GM23338 (cell line): Measurements from ENCODE around the gene FOXP2. TPM values are rescaled to one million over a fixed set of nuclear protein-coding genes. Genes with fewer than 3 reads are reported as not detected.

Source experiments
- ATAC-seq: fragments of 200-7000 bp; cut with Tn5 transposase; 3 replicates; pipeline ENCODE4 v1.9.1; 2020
- DNase-seq: peaks from one replicate; pipeline ENCODE4 v3.0.0-alpha.2; 2015; ENCODE audit warnings: low spot score
- H2AFZ ChIP-seq: fragments of 200-600 bp; sonication (generic); 2 replicates; pipeline ENCODE4 v1.8.0; 2016; ENCODE audit warnings: antibody characterized with exemption, mild to moderate bottlenecking, moderate library complexity
- H3F3A ChIP-seq: fragments of 200-600 bp; sonication (generic); replicated peaks from 2 replicates; pipeline ENCODE4 v1.8.0; 2017; ENCODE audit warnings: antibody characterized with exemption, mixed run types, low read depth
- H3K27ac ChIP-seq: fragments of 200-600 bp; sonication (generic); 2 replicates; pipeline ENCODE4 v1.6.1; 2016; ENCODE audit warnings: low read depth
- H3K27me3 ChIP-seq: fragments of 200-600 bp; sonication (generic); 2 replicates; pipeline ENCODE4 v1.8.0; 2016; ENCODE audit warnings: mild to moderate bottlenecking, mixed run types, moderate library complexity; ENCODE audit not compliant: insufficient read depth
- H3K36me3 ChIP-seq: fragments of 200-600 bp; sonication (generic); 2 replicates; pipeline ENCODE4 v1.8.0; 2016; ENCODE audit warnings: mild to moderate bottlenecking; ENCODE audit not compliant: insufficient read depth
- H3K4me1 ChIP-seq: fragments of 200-600 bp; sonication (generic); 2 replicates; pipeline ENCODE4 v1.8.0; 2016; ENCODE audit warnings: mild to moderate bottlenecking, moderate library complexity; ENCODE audit not compliant: insufficient read depth
- H3K4me2 ChIP-seq: fragments of 200-600 bp; sonication (generic); 2 replicates; pipeline ENCODE4 v1.7.1; 2017; ENCODE audit warnings: mixed run types
- H3K4me3 ChIP-seq: fragments of 200-600 bp; sonication (generic); 2 replicates; pipeline ENCODE4 v1.6.1; 2016; ENCODE audit warnings: mixed run types
- H3K79me2 ChIP-seq: fragments of 200-600 bp; sonication (generic); replicated peaks from 2 replicates; pipeline ENCODE4 v1.8.0; 2017; ENCODE audit warnings: mild to moderate bottlenecking; ENCODE audit not compliant: insufficient read depth
- H3K9me2 ChIP-seq: fragments of 200-600 bp; sonication (generic); 2 replicates; pipeline ENCODE4 v1.8.0; 2017; ENCODE audit not compliant: insufficient read depth
- H4K20me1 ChIP-seq: fragments of 200-600 bp; sonication (generic); replicated peaks from 2 replicates; pipeline ENCODE4 v1.8.0; 2017; ENCODE audit warnings: mild to moderate bottlenecking; ENCODE audit not compliant: insufficient read depth
- H3K27ac Mint-ChIP-seq: 2 replicates; pipeline ENCODE4 v1.8.0; 2020; ENCODE audit warnings: inconsistent platforms, mild to moderate bottlenecking, moderate library complexity, mixed read lengths
- H3K27me3 Mint-ChIP-seq: 3 replicates; pipeline ENCODE4 v1.8.0; 2022; ENCODE audit warnings: low read depth, mild to moderate bottlenecking, moderate library complexity, mixed read lengths, inconsistent platforms; ENCODE audit not compliant: insufficient read depth, poor library complexity
- H3K36me3 Mint-ChIP-seq: 3 replicates; pipeline ENCODE4 v1.8.0; 2021; ENCODE audit warnings: low read depth, mild to moderate bottlenecking, inconsistent platforms, moderate library complexity, mixed read lengths
- H3K4me1 Mint-ChIP-seq: 3 replicates; pipeline ENCODE4 v1.8.0; 2020; ENCODE audit warnings: mild to moderate bottlenecking, inconsistent platforms, mixed read lengths
- H3K4me3 Mint-ChIP-seq: 3 replicates; pipeline ENCODE4 v1.8.0; 2021; ENCODE audit warnings: moderate library complexity, mild to moderate bottlenecking, inconsistent platforms, mixed read lengths
- H3K9me3 Mint-ChIP-seq: 3 replicates; pipeline ENCODE4 v1.8.0; 2020; ENCODE audit warnings: moderate library complexity, mild to moderate bottlenecking, inconsistent platforms, mixed read lengths
- CREB1 ChIP-seq: fragments of 250-450 bp; sonication (Bioruptor Pico); IDR thresholded peaks from 2 replicates; pipeline ENCODE4 v1.5.0; 2020; ENCODE audit warnings: low read depth, mild to moderate bottlenecking, moderate library complexity
- CTCF ChIP-seq, 2 experiments: fragments of 200-600 bp in 1 of 2; sonication (generic) in 1 of 2; conservative IDR thresholded peaks; 2 replicates each; pipeline versions ENCODE4 v1.5.1 to v1.6.1; 2016 to 2017; ENCODE audit warnings: antibody characterized with exemption in 2 of 2, low read depth in 2 of 2, mild to moderate bottlenecking in 2 of 2, moderate library complexity in 1 of 2
- ETS1 ChIP-seq: IDR thresholded peaks from 2 replicates; pipeline ENCODE4 v1.6.1; 2016; ENCODE audit warnings: antibody characterized with exemption
- EZH2 ChIP-seq: fragments of 200-600 bp; sonication (generic); IDR thresholded peaks from one replicate; pipeline ENCODE4 v1.8.0; 2017; ENCODE audit warnings: antibody characterized with exemption, mild to moderate bottlenecking, low read depth; ENCODE audit not compliant: unreplicated experiment
- EZH2phosphoT487 ChIP-seq: fragments of 200-600 bp; sonication (generic); IDR thresholded peaks from one replicate; pipeline ENCODE4 v1.8.1; 2018; ENCODE audit warnings: antibody characterized with exemption; ENCODE audit not compliant: unreplicated experiment
- JUNB ChIP-seq: IDR thresholded peaks from one replicate; pipeline ENCODE4 v1.6.1; 2016; ENCODE audit warnings: antibody characterized with exemption; ENCODE audit not compliant: unreplicated experiment
- NANOG ChIP-seq: IDR thresholded peaks from 2 replicates; pipeline ENCODE4 v1.6.1; 2016; ENCODE audit warnings: antibody characterized with exemption, borderline replicate concordance
- POLR2AphosphoS5 ChIP-seq: IDR thresholded peaks from 2 replicates; pipeline ENCODE4 v1.6.1; 2016; ENCODE audit warnings: antibody characterized with exemption, low read depth
- STAT1 ChIP-seq: IDR thresholded peaks from one replicate; pipeline ENCODE4 v1.6.1; 2016; ENCODE audit warnings: antibody characterized with exemption; ENCODE audit not compliant: unreplicated experiment
- ZNF114 ChIP-seq: fragments of 250-450 bp; sonication (Bioruptor Pico); IDR thresholded peaks from 2 replicates; pipeline ENCODE4 v1.5.0; 2020; ENCODE audit warnings: mild to moderate bottlenecking, moderate library complexity
- polyA plus RNA-seq: library from polyadenylated mRNA; unstranded; fragments of >200 nt; fragmentation: Nextera tagmentation; extraction: Ambion mirVana; gene quantifications from 2 replicates; pipeline ENCODE4 v1.2.1, GENCODE V29; 2016
- total RNA-seq: library from RNA; depleted of rRNA; stranded (reverse); fragments of >200 nt; shearing (Covaris generic); gene quantifications from 2 replicates; pipeline ENCODE4 v1.2.3, GENCODE V29; 2014
- TF ChIP-seq, protein P1 (sequence below): IDR thresholded peaks from one replicate; pipeline ENCODE4 v1.6.1; 2018; ENCODE audit warnings: antibody characterized with exemption; ENCODE audit not compliant: unreplicated experiment
- TF ChIP-seq, protein P2 (sequence below): fragments of 250-450 bp; sonication (Bioruptor Pico); IDR thresholded peaks from 2 replicates; pipeline ENCODE4 v1.5.0; 2020; ENCODE audit warnings: mild to moderate bottlenecking, moderate library complexity

Gene FOXP2
- total and polyA plus RNA-seq, 2 experiments from 2014 or later, result 0.03 to 0.24 TPM

GRCh38 chr7:114417290-114417689 is 2.7 kb downstream of the FOXP2 start:
- Mint-ChIP-seq H3K27ac (no peak overlapping the region), H3K36me3 (no peaks in the 10 kb centered on the region), H3K9me3 (no peaks in the 10 kb centered on the region), H3K4me3 (no peak overlapping the region), H3K27me3 (peaks cover 1% of the 10 kb centered on the region), H3K4me1 (peaks cover 14% of the 10 kb centered on the region)
- no peaks in the 10 kb centered on the region for H4K20me1 ChIP-seq
- no peaks in the 10 kb centered on the region for H3K79me2 ChIP-seq
- H3K4me1 ChIP-seq, result peaks cover 24% of the 10 kb centered on the region
- TF ChIP-seq CREB1 (CRISPR knock-in tag) (no peak), EZH2phosphoT487 (no peak), EZH2 (no peak), ETS1 (no peak), STAT1 (no peak), ZNF114 (no peak), POLR2AphosphoS5 (no peak), JUNB (no peak), NANOG (no peak), CTCF (conservative IDR thresholded peaks at IDR 0.05; ENCODE audit: low read depth in 2 of 2) (no peak)
- TF ChIP-seq, protein P1, sequence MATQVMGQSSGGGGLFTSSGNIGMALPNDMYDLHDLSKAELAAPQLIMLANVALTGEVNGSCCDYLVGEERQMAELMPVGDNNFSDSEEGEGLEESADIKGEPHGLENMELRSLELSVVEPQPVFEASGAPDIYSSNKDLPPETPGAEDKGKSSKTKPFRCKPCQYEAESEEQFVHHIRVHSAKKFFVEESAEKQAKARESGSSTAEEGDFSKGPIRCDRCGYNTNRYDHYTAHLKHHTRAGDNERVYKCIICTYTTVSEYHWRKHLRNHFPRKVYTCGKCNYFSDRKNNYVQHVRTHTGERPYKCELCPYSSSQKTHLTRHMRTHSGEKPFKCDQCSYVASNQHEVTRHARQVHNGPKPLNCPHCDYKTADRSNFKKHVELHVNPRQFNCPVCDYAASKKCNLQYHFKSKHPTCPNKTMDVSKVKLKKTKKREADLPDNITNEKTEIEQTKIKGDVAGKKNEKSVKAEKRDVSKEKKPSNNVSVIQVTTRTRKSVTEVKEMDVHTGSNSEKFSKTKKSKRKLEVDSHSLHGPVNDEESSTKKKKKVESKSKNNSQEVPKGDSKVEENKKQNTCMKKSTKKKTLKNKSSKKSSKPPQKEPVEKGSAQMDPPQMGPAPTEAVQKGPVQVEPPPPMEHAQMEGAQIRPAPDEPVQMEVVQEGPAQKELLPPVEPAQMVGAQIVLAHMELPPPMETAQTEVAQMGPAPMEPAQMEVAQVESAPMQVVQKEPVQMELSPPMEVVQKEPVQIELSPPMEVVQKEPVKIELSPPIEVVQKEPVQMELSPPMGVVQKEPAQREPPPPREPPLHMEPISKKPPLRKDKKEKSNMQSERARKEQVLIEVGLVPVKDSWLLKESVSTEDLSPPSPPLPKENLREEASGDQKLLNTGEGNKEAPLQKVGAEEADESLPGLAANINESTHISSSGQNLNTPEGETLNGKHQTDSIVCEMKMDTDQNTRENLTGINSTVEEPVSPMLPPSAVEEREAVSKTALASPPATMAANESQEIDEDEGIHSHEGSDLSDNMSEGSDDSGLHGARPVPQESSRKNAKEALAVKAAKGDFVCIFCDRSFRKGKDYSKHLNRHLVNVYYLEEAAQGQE, result no peak
- TF ChIP-seq, protein P2, sequence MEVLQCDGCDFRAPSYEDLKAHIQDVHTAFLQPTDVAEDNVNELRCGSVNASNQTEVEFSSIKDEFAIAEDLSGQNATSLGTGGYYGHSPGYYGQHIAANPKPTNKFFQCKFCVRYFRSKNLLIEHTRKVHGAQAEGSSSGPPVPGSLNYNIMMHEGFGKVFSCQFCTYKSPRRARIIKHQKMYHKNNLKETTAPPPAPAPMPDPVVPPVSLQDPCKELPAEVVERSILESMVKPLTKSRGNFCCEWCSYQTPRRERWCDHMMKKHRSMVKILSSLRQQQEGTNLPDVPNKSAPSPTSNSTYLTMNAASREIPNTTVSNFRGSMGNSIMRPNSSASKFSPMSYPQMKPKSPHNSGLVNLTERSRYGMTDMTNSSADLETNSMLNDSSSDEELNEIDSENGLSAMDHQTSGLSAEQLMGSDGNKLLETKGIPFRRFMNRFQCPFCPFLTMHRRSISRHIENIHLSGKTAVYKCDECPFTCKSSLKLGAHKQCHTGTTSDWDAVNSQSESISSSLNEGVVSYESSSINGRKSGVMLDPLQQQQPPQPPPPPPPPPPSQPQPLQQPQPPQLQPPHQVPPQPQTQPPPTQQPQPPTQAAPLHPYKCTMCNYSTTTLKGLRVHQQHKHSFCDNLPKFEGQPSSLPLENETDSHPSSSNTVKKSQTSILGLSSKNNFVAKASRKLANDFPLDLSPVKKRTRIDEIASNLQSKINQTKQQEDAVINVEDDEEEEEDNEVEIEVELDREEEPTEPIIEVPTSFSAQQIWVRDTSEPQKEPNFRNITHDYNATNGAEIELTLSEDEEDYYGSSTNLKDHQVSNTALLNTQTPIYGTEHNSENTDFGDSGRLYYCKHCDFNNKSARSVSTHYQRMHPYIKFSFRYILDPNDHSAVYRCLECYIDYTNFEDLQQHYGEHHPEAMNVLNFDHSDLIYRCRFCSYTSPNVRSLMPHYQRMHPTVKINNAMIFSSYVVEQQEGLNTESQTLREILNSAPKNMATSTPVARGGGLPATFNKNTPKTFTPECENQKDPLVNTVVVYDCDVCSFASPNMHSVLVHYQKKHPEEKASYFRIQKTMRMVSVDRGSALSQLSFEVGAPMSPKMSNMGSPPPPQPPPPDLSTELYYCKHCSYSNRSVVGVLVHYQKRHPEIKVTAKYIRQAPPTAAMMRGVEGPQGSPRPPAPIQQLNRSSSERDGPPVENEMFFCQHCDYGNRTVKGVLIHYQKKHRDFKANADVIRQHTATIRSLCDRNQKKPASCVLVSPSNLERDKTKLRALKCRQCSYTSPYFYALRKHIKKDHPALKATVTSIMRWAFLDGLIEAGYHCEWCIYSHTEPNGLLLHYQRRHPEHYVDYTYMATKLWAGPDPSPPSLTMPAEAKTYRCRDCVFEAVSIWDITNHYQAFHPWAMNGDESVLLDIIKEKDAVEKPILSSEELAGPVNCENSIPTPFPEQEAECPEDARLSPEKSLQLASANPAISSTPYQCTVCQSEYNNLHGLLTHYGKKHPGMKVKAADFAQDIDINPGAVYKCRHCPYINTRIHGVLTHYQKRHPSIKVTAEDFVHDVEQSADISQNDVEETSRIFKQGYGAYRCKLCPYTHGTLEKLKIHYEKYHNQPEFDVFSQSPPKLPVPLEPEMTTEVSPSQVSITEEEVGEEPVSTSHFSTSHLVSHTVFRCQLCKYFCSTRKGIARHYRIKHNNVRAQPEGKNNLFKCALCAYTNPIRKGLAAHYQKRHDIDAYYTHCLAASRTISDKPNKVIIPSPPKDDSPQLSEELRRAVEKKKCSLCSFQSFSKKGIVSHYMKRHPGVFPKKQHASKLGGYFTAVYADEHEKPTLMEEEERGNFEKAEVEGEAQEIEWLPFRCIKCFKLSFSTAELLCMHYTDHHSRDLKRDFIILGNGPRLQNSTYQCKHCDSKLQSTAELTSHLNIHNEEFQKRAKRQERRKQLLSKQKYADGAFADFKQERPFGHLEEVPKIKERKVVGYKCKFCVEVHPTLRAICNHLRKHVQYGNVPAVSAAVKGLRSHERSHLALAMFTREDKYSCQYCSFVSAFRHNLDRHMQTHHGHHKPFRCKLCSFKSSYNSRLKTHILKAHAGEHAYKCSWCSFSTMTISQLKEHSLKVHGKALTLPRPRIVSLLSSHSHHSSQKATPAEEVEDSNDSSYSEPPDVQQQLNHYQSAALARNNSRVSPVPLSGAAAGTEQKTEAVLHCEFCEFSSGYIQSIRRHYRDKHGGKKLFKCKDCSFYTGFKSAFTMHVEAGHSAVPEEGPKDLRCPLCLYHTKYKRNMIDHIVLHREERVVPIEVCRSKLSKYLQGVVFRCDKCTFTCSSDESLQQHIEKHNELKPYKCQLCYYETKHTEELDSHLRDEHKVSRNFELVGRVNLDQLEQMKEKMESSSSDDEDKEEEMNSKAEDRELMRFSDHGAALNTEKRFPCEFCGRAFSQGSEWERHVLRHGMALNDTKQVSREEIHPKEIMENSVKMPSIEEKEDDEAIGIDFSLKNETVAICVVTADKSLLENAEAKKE (CRISPR knock-in tag), result no peak
- H3K27me3 ChIP-seq, result no peaks in the 10 kb centered on the region
- no peaks in the 10 kb centered on the region for H3K36me3 ChIP-seq
- no peak overlapping the region for H3K4me2 ChIP-seq
- H3K27ac ChIP-seq, result no peak overlapping the region
- no peak overlapping the region for H3K4me3 ChIP-seq
- no peaks in the 10 kb centered on the region for H3K9me2 ChIP-seq
- ATAC-seq (no peak), DNase-seq (no peak)
- H2AFZ ChIP-seq, result no peak overlapping the region
- H3F3A ChIP-seq, result no peaks in the 10 kb centered on the region
